PFSK-1 (cell line): ENCODE measurements around the gene KIF20B.

Source experiments
- FOXP2 ChIP-seq: optimal IDR thresholded peaks from 2 replicates; pipeline ENCODE3; 2011; ENCODE audit warnings: borderline replicate concordance, control low read depth, inconsistent platforms; ENCODE audit not compliant: insufficient read depth; ENCODE audit errors: extremely low read length, extremely low read depth
- POLR2AphosphoS5 ChIP-seq: IDR thresholded peaks from 2 replicates; pipeline ENCODE4 v1.6.1; 2012; ENCODE audit warnings: low read depth, mild to moderate bottlenecking, control low read depth, low read length, moderate library complexity
- SIN3A ChIP-seq: IDR thresholded peaks from 2 replicates; pipeline ENCODE4 v1.6.1; 2012; ENCODE audit warnings: mild to moderate bottlenecking, low read length, moderate library complexity, borderline replicate concordance; ENCODE audit not compliant: insufficient read depth
- TAF1 ChIP-seq: IDR thresholded peaks from 2 replicates; pipeline ENCODE4 v1.6.1; 2012; ENCODE audit warnings: low read length, control low read depth, borderline replicate concordance; ENCODE audit not compliant: insufficient read depth
- TF ChIP-seq, protein P1 (sequence below), 2 experiments: IDR thresholded peaks; 2 replicates each; pipeline versions ENCODE4 v1.6.1 to v1.8.0; 2011 to 2012; ENCODE audit warnings: low read depth in 2 of 2, low read length in 2 of 2, control low read depth in 1 of 2, inconsistent platforms in 1 of 2, mild to moderate bottlenecking in 1 of 2, moderate library complexity in 1 of 2; ENCODE audit not compliant: insufficient read depth in 1 of 2

DNA sequence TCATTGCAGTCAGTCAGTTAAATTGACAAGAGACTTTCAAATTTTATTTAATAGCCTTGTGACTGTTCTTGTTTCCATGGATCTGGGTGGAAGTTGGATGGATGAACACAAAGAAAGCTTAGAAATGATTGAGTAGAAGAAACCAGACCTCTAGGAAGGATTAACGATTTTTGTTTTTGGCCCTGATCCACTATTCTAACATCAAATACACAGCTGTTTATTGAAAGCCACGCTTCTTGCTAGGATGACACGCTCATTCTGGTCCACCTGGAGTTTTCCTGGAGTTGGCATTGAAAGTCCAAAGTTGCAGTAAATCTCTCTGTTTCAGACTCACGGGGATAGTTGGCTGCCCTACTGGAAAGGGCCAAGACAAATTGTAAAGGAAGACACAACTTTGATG is 108.4 kb downstream of the KIF20B start:
- TF ChIP-seq, protein P1, sequence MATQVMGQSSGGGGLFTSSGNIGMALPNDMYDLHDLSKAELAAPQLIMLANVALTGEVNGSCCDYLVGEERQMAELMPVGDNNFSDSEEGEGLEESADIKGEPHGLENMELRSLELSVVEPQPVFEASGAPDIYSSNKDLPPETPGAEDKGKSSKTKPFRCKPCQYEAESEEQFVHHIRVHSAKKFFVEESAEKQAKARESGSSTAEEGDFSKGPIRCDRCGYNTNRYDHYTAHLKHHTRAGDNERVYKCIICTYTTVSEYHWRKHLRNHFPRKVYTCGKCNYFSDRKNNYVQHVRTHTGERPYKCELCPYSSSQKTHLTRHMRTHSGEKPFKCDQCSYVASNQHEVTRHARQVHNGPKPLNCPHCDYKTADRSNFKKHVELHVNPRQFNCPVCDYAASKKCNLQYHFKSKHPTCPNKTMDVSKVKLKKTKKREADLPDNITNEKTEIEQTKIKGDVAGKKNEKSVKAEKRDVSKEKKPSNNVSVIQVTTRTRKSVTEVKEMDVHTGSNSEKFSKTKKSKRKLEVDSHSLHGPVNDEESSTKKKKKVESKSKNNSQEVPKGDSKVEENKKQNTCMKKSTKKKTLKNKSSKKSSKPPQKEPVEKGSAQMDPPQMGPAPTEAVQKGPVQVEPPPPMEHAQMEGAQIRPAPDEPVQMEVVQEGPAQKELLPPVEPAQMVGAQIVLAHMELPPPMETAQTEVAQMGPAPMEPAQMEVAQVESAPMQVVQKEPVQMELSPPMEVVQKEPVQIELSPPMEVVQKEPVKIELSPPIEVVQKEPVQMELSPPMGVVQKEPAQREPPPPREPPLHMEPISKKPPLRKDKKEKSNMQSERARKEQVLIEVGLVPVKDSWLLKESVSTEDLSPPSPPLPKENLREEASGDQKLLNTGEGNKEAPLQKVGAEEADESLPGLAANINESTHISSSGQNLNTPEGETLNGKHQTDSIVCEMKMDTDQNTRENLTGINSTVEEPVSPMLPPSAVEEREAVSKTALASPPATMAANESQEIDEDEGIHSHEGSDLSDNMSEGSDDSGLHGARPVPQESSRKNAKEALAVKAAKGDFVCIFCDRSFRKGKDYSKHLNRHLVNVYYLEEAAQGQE (IDR thresholded peaks at IDR 0.05; ENCODE audit: insufficient read depth in 1 of 2, low read depth in 2 of 2, low read length in 2 of 2) = no peak
- TF ChIP-seq POLR2AphosphoS5 (no peak), FOXP2 (no peak), TAF1 (no peak), SIN3A (no peak)
